ENCODE data around the gene IDH3A.

DNA sequence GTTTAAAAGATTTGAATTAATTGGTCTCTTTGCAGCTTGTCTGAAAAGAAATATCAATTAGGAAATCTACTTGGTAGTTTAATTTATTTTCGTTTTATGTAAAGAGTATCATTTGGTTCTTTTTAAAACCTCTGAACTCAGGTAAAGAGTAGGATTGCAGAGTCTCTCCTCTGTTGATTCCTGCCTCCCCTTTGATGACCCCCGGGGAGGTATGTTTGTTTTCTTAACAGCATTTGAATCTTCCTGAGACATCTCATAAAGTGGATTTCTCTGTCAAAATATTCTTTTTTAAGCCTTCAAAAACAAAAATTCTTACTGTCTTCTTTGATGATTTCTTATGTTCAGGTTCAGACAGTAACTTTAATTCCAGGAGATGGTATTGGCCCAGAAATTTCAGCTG lies 8.0 kb downstream of the IDH3A start:
- TF ChIP-seq, protein P1, sequence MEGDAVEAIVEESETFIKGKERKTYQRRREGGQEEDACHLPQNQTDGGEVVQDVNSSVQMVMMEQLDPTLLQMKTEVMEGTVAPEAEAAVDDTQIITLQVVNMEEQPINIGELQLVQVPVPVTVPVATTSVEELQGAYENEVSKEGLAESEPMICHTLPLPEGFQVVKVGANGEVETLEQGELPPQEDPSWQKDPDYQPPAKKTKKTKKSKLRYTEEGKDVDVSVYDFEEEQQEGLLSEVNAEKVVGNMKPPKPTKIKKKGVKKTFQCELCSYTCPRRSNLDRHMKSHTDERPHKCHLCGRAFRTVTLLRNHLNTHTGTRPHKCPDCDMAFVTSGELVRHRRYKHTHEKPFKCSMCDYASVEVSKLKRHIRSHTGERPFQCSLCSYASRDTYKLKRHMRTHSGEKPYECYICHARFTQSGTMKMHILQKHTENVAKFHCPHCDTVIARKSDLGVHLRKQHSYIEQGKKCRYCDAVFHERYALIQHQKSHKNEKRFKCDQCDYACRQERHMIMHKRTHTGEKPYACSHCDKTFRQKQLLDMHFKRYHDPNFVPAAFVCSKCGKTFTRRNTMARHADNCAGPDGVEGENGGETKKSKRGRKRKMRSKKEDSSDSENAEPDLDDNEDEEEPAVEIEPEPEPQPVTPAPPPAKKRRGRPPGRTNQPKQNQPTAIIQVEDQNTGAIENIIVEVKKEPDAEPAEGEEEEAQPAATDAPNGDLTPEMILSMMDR (IDR thresholded peaks at IDR 0.05): no peak
- TF ChIP-seq POLR2A (IDR thresholded peaks at IDR 0.05): no peak
